Measurements from ENCODE around the gene ZNF236. TPM values are rescaled to one million over a fixed set of nuclear protein-coding genes. Genes with fewer than 3 reads are reported as not detected.

Gene ZNF236
- total RNA-seq, 1 donor from 2014 or later = 13.3 TPM

- Mint-ChIP-seq H3K4me1 (ENCODE audit: low read depth, unreplicated experiment) (peaks cover 3% of the 10 kb centered on the region), H3K36me3 (ENCODE audit: low read depth, unreplicated experiment) (no peaks in the 10 kb centered on the region), H3K4me3 (ENCODE audit: unreplicated experiment) (no peak overlapping the region), H3K27me3 (ENCODE audit: low read depth, unreplicated experiment) (peaks cover 19% of the 10 kb centered on the region), H3K9me3 (ENCODE audit: unreplicated experiment) (no peaks in the 10 kb centered on the region), H3K27ac (ENCODE audit: unreplicated experiment) (no peak overlapping the region)
- DNase-seq (ENCODE audit: low read depth) = no peak
- Histone ChIP-seq H3K9me3 (ENCODE audit: insufficient read depth, low read depth, low read length) (no peaks in the 10 kb centered on the region), H3K36me3 (ENCODE audit: insufficient read depth, low read length) (no peaks in the 10 kb centered on the region), H3K4me3 (ENCODE audit: insufficient read depth, low read depth, low read length) (no peak overlapping the region), H3K9ac (ENCODE audit: low read length) (no peak overlapping the region), H3K27ac (ENCODE audit: low read depth, low read length) (no peak overlapping the region), H3K4me2 (ENCODE audit: low read length) (no peak overlapping the region), H3K4me1 (ENCODE audit: insufficient read depth, low read length) (no peaks in the 10 kb centered on the region), H4K20me1 (ENCODE audit: insufficient read depth, low read length) (no peaks in the 10 kb centered on the region), H2AFZ (ENCODE audit: low read depth, low read length) (no peak overlapping the region), H3K27me3 (ENCODE audit: insufficient read depth, low read length) (no peaks in the 10 kb centered on the region), H3K79me2 (ENCODE audit: insufficient read depth, low read length) (no peaks in the 10 kb centered on the region)
- no peak for FAIRE-seq
- no peak for TF ChIP-seq EZH2 (IDR thresholded peaks at IDR 0.05; ENCODE audit: insufficient read depth, low read length)
- TF ChIP-seq, protein P1, sequence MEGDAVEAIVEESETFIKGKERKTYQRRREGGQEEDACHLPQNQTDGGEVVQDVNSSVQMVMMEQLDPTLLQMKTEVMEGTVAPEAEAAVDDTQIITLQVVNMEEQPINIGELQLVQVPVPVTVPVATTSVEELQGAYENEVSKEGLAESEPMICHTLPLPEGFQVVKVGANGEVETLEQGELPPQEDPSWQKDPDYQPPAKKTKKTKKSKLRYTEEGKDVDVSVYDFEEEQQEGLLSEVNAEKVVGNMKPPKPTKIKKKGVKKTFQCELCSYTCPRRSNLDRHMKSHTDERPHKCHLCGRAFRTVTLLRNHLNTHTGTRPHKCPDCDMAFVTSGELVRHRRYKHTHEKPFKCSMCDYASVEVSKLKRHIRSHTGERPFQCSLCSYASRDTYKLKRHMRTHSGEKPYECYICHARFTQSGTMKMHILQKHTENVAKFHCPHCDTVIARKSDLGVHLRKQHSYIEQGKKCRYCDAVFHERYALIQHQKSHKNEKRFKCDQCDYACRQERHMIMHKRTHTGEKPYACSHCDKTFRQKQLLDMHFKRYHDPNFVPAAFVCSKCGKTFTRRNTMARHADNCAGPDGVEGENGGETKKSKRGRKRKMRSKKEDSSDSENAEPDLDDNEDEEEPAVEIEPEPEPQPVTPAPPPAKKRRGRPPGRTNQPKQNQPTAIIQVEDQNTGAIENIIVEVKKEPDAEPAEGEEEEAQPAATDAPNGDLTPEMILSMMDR (IDR thresholded peaks at IDR 0.05; ENCODE audit: insufficient read depth, low read depth, low read length) = no peak
Observed at GRCh38 chr18:77003316-77003715, 181.0 kb downstream of the ZNF236 start.

GRCh38 chr18:77004555-77005380, 182.4 kb downstream of the ZNF236 start:
- H3K27ac ChIP-seq (ENCODE audit: low read depth, low read length) = no peak overlapping the region
- no peaks in the 10 kb centered on the region for H3K9me3 ChIP-seq (ENCODE audit: insufficient read depth, low read depth, low read length)
- H3K4me1 ChIP-seq (ENCODE audit: insufficient read depth, low read length) = no peaks in the 10 kb centered on the region
- H3K4me1 Mint-ChIP-seq (ENCODE audit: low read depth, unreplicated experiment) = peaks cover 3% of the 10 kb centered on the region
- DNase-seq (ENCODE audit: low read depth) (no peak), FAIRE-seq (no peak)
- H3K27me3 Mint-ChIP-seq (ENCODE audit: low read depth, unreplicated experiment) = peaks cover 16% of the 10 kb centered on the region
- H3K4me2 ChIP-seq (ENCODE audit: low read length) = no peak overlapping the region
- H3K9me3 Mint-ChIP-seq (ENCODE audit: unreplicated experiment) = no peaks in the 10 kb centered on the region
- no peak overlapping the region for H3K27ac Mint-ChIP-seq (ENCODE audit: unreplicated experiment)
- H3K36me3 ChIP-seq (ENCODE audit: insufficient read depth, low read length) = no peaks in the 10 kb centered on the region
- no peaks in the 10 kb centered on the region for H3K79me2 ChIP-seq (ENCODE audit: insufficient read depth, low read length)
- no peaks in the 10 kb centered on the region for H3K36me3 Mint-ChIP-seq (ENCODE audit: low read depth, unreplicated experiment)
- no peak overlapping the region for H3K9ac ChIP-seq (ENCODE audit: low read length)
- no peak overlapping the region for H3K4me3 Mint-ChIP-seq (ENCODE audit: unreplicated experiment)
- H2AFZ ChIP-seq (ENCODE audit: low read depth, low read length) = no peak overlapping the region
- no peaks in the 10 kb centered on the region for H3K27me3 ChIP-seq (ENCODE audit: insufficient read depth, low read length)
- no peak overlapping the region for H3K4me3 ChIP-seq (ENCODE audit: insufficient read depth, low read depth, low read length)
- H4K20me1 ChIP-seq (ENCODE audit: insufficient read depth, low read length) = no peaks in the 10 kb centered on the region
- no peak for TF ChIP-seq EZH2 (IDR thresholded peaks at IDR 0.05; ENCODE audit: insufficient read depth, low read length)
- TF ChIP-seq, protein P1 (IDR thresholded peaks at IDR 0.05; ENCODE audit: insufficient read depth, low read depth, low read length) = no peak

DNA sequence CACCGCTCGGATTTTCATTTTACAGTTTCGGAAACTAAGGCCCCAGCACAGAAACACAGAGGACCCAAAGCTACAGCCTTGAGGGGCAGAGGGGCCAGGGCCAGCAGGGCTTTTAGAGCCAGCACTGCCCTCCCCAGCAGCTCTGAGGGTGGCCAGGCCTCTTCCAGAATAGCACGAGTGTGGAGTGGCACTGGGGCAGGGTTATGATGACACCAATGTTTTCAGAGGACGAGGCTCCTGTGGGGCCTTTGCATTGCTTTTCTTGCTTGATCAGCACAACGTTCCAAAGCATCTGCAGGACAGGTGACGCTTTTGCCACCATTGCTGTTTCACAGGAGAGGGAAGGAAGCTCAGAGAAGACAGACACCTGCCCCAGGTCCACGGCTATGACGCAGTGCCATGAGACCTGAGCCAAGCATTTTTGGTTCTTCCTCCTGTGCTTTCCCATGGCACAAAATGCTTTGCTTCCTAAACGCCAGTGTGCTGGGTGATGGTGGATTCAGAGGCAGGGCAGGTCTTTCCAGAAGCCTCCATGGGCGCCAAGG, 183.4 kb downstream of the ZNF236 start:
- FAIRE-seq = no peak
- Mint-ChIP-seq H3K27me3 (ENCODE audit: low read depth, unreplicated experiment) (peaks cover 16% of the 10 kb centered on the region), H3K4me1 (ENCODE audit: low read depth, unreplicated experiment) (peaks cover 4% of the 10 kb centered on the region), H3K4me3 (ENCODE audit: unreplicated experiment) (no peak overlapping the region), H3K36me3 (ENCODE audit: low read depth, unreplicated experiment) (no peaks in the 10 kb centered on the region), H3K9me3 (ENCODE audit: unreplicated experiment) (no peaks in the 10 kb centered on the region), H3K27ac (ENCODE audit: unreplicated experiment) (no peak overlapping the region)
- no peak overlapping the region for H3K4me3 ChIP-seq (ENCODE audit: insufficient read depth, low read depth, low read length)
- no peaks in the 10 kb centered on the region for H3K79me2 ChIP-seq (ENCODE audit: insufficient read depth, low read length)
- TF ChIP-seq EZH2 (IDR thresholded peaks at IDR 0.05; ENCODE audit: insufficient read depth, low read length) = no peak
- TF ChIP-seq, protein P1 (IDR thresholded peaks at IDR 0.05; ENCODE audit: insufficient read depth, low read depth, low read length) = no peak
- no peak overlapping the region for H3K9ac ChIP-seq (ENCODE audit: low read length)
- no peak overlapping the region for H2AFZ ChIP-seq (ENCODE audit: low read depth, low read length)
- no peaks in the 10 kb centered on the region for H3K36me3 ChIP-seq (ENCODE audit: insufficient read depth, low read length)
- no peaks in the 10 kb centered on the region for H3K27me3 ChIP-seq (ENCODE audit: insufficient read depth, low read length)
- no peaks in the 10 kb centered on the region for H3K9me3 ChIP-seq (ENCODE audit: insufficient read depth, low read depth, low read length)
- H3K4me1 ChIP-seq (ENCODE audit: insufficient read depth, low read length) = no peaks in the 10 kb centered on the region
- H4K20me1 ChIP-seq (ENCODE audit: insufficient read depth, low read length) = no peaks in the 10 kb centered on the region
- H3K27ac ChIP-seq (ENCODE audit: low read depth, low read length) = no peak overlapping the region
- H3K4me2 ChIP-seq (ENCODE audit: low read length) = no peak overlapping the region
- no peak for DNase-seq (ENCODE audit: low read depth)
